WERI-Rb-1 (cell line): ENCODE results near the gene PRPF18.
A peak's percentile ranks its signal among the peaks of the same experiment; 100 is the strongest.

Source experiments
- DNase-seq: peaks from one replicate; pipeline ENCODE4 v3.0.0-alpha.2; 2020
- H3K27ac ChIP-seq: fragments of 250-450 bp; sonication (Bioruptor Pico); 2 replicates; pipeline ENCODE4 v1.5.1; 2020; ENCODE audit warnings: mild to moderate bottlenecking, moderate library complexity
- H3K27me3 ChIP-seq: fragments of 250-450 bp; sonication (Bioruptor Pico); 2 replicates; pipeline ENCODE4 v1.5.1; 2021; ENCODE audit warnings: mild to moderate bottlenecking, low read depth, moderate library complexity; ENCODE audit not compliant: insufficient read depth, severe bottlenecking
- H3K36me3 ChIP-seq: fragments of 250-450 bp; sonication (Bioruptor Pico); 2 replicates; pipeline ENCODE4 v1.5.1; 2020; ENCODE audit warnings: mild to moderate bottlenecking, moderate library complexity
- H3K4me3 ChIP-seq: 2 replicates; pipeline ENCODE4 v1.5.1; 2011; ENCODE audit warnings: low read depth, mild to moderate bottlenecking, control low read depth, low read length
- H3K9me3 ChIP-seq: fragments of 250-450 bp; sonication (Bioruptor Pico); 2 replicates; pipeline ENCODE4 v1.5.1; 2021; ENCODE audit warnings: mild to moderate bottlenecking, moderate library complexity; ENCODE audit not compliant: severe bottlenecking
- CTCF ChIP-seq: IDR thresholded peaks from 2 replicates; pipeline ENCODE4 v1.5.1; 2011; ENCODE audit warnings: low read depth, mild to moderate bottlenecking, control low read depth, inconsistent platforms, low read length

The PRPF18 gene

GRCh38 chr10:13668126-13668525 is 81.4 kb downstream of the PRPF18 start:
- H3K36me3 ChIP-seq: no peaks in the 10 kb centered on the region
- no peak for TF ChIP-seq CTCF
- no peak overlapping the region for H3K27ac ChIP-seq

GRCh38 chr10:13669182-13669855 is 82.6 kb downstream of the PRPF18 start:
- no peaks in the 10 kb centered on the region for H3K27me3 ChIP-seq
- DNase-seq: no peak
- H3K9me3 ChIP-seq: no peaks in the 10 kb centered on the region
- no peaks in the 10 kb centered on the region for H3K36me3 ChIP-seq
- no peak for TF ChIP-seq CTCF
- H3K4me3 ChIP-seq: no peak overlapping the region
- no peak overlapping the region for H3K27ac ChIP-seq

More at GRCh38 chr10:13668126-13668525, 81.4 kb downstream of the PRPF18 start:
- H3K27me3 ChIP-seq: no peaks in the 10 kb centered on the region
- H3K4me3 ChIP-seq: no peak overlapping the region
- H3K9me3 ChIP-seq: no peaks in the 10 kb centered on the region
- DNase-seq: no peak

GRCh38 chr10:13669901-13670300 is 83.1 kb downstream of the PRPF18 start:
- Histone ChIP-seq H3K4me3 (no peak overlapping the region), H3K27ac (no peak overlapping the region), H3K27me3 (no peaks in the 10 kb centered on the region), H3K36me3 (no peaks in the 10 kb centered on the region), H3K9me3 (no peaks in the 10 kb centered on the region)
- no peak for DNase-seq
- TF ChIP-seq CTCF: no peak

GRCh38 chr10:13670311-13670710 is 83.5 kb downstream of the PRPF18 start:
- H3K27ac ChIP-seq: no peak overlapping the region
- no peaks in the 10 kb centered on the region for H3K36me3 ChIP-seq
- H3K4me3 ChIP-seq: no peak overlapping the region
- no peak for DNase-seq
- no peak for TF ChIP-seq CTCF
- H3K27me3 ChIP-seq: no peaks in the 10 kb centered on the region
- H3K9me3 ChIP-seq: no peaks in the 10 kb centered on the region

- DNase-seq: no peak
- H3K27ac ChIP-seq: no peak overlapping the region
- no peak overlapping the region for H3K4me3 ChIP-seq
- H3K36me3 ChIP-seq: no peaks in the 10 kb centered on the region
- TF ChIP-seq CTCF: no peak
- no peaks in the 10 kb centered on the region for H3K27me3 ChIP-seq
- no peaks in the 10 kb centered on the region for H3K9me3 ChIP-seq
These were observed 85.1 kb downstream of the PRPF18 start for GRCh38 chr10:13671904-13672303.

- H3K9me3 ChIP-seq: no peaks in the 10 kb centered on the region
- no peak for TF ChIP-seq CTCF
- no peaks in the 10 kb centered on the region for H3K27me3 ChIP-seq
- DNase-seq: peak; percentile 27
- H3K4me3 ChIP-seq: no peak overlapping the region
- peak overlapping the region; percentile 28 for H3K27ac ChIP-seq
- H3K36me3 ChIP-seq: no peaks in the 10 kb centered on the region
These were observed 85.8 kb downstream of the PRPF18 start for GRCh38 chr10:13672548-13672947.
